HCT116 (cell line): ENCODE results near the gene PHF21B. TPM values are rescaled to one million over a fixed set of nuclear protein-coding genes. Genes with fewer than 3 reads are reported as not detected.

Experiments
- ATAC-seq: fragments of 200-7000 bp; cut with Tn5 transposase; 2 replicates; pipeline ENCODE4 v1.9.1; 2020; ENCODE audit warnings: mild to moderate bottlenecking, moderate library complexity
- BruUV-seq: library from RNA; stranded (reverse); fragments of 400-500 nt; replicated peaks from 2 replicates; lab custom pipeline; 2021; lab: Mats Ljungman, UMichigan
- CTCF ChIA-PET: fragments of 300-600 bp; sonication (Branson Sonifier 250); formaldehyde crosslinking; loops from one replicate; lab custom pipeline; 2021; ENCODE audit warnings: antibody characterized with exemption; lab: Charles Lee
- POLR2A ChIA-PET: fragments of 300-600, 350-600 bp; sonication (Branson Sonifier 250); formaldehyde crosslinking; loops from one replicate; lab custom pipeline; 2021; ENCODE audit warnings: antibody characterized with exemption; lab: Charles Lee
- RAD21 ChIA-PET, 2 experiments: fragments of 300-600 bp; sonication (Branson Sonifier 250); formaldehyde crosslinking; loops; one replicate each; lab custom pipeline; 2023; ENCODE audit warnings: low total read pairs in 2 of 2; ENCODE audit not compliant: uncharacterized antibody in 2 of 2, unreplicated experiment in 2 of 2, low non-redundant PET in 1 of 2; lab: Charles Lee
- DNase-seq: peaks from one replicate; pipeline ENCODE4 v3.0.0-alpha.2; 2010; ENCODE audit warnings: low read depth, low spot score
- H2AFZ ChIP-seq: fragments of 200-600 bp; shearing (Covaris generic), sonication (generic); 2 replicates; pipeline ENCODE4 v1.6.1; 2017; ENCODE audit warnings: low read depth, mixed run types, mixed read lengths, antibody characterized with exemption, low read length; ENCODE audit not compliant: poor library complexity, severe bottlenecking
- H3K27ac ChIP-seq: 2 replicates; pipeline ENCODE4 v1.5.1; 2012; ENCODE audit warnings: low read depth, low read length
- H3K27me3 ChIP-seq: fragments of 200-600 bp; sonication (generic); 2 replicates; pipeline ENCODE4 v1.6.1; 2016; ENCODE audit warnings: mixed run types, low read length, mixed read lengths; ENCODE audit not compliant: insufficient read depth
- H3K36me3 ChIP-seq, 2 experiments: fragments of 200-500 bp in 1 of 2; fragments of 200-600 bp in 1 of 2; sonication (Bioruptor generic) in 1 of 2; sonication (generic) in 1 of 2; 2 replicates each; pipeline versions ENCODE4 v1.5.1 to v1.6.1; 2014 to 2016; ENCODE audit warnings: low read length in 2 of 2, inconsistent platforms in 1 of 2, mixed read lengths in 1 of 2, mixed run types in 1 of 2; ENCODE audit not compliant: insufficient read depth in 2 of 2, control insufficient read depth in 1 of 2
- H3K4me1 ChIP-seq, 2 experiments: fragments of 200-600 bp in 1 of 2; sonication (generic) in 1 of 2; 2 replicates each; pipeline versions ENCODE4 v1.5.1 to v1.6.1; 2012 to 2017; ENCODE audit warnings: low read length in 2 of 2, inconsistent platforms in 1 of 2, mild to moderate bottlenecking in 1 of 2, mixed read lengths in 1 of 2, mixed run types in 1 of 2, moderate library complexity in 1 of 2; ENCODE audit not compliant: insufficient read depth in 2 of 2, control insufficient read depth in 1 of 2
- H3K4me2 ChIP-seq: fragments of 200-600 bp; sonication (generic); 2 replicates; pipeline ENCODE4 v1.6.1; 2017; ENCODE audit warnings: mixed run types, low read length, mixed read lengths
- H3K4me3 ChIP-seq, 2 experiments: fragments of 200-600 bp in 1 of 2; sonication (generic) in 1 of 2; replicated peaks in 1 of 2; 2 replicates each; pipeline ENCODE4 v1.5.1; 2011 to 2016; ENCODE audit warnings: low read length in 2 of 2, control low read depth in 1 of 2, low read depth in 1 of 2, mild to moderate bottlenecking in 1 of 2, mixed read lengths in 1 of 2, mixed run types in 1 of 2
- H3K79me2 ChIP-seq: fragments of 200-600 bp; sonication (generic); 2 replicates; pipeline ENCODE4 v1.6.1; 2017; ENCODE audit warnings: mild to moderate bottlenecking, mixed run types, low read length, moderate library complexity, mixed read lengths; ENCODE audit not compliant: insufficient read depth
- H3K9ac ChIP-seq: fragments of 200-600 bp; sonication (generic); 2 replicates; pipeline ENCODE4 v1.6.1; 2016; ENCODE audit warnings: low read length, mixed read lengths
- H3K9me2 ChIP-seq: fragments of 200-600 bp; sonication (generic), shearing (Covaris generic); 2 replicates; pipeline ENCODE4 v1.6.1; 2017; ENCODE audit warnings: mixed run types, mild to moderate bottlenecking, moderate library complexity; ENCODE audit not compliant: insufficient read depth
- H3K9me3 ChIP-seq, 2 experiments: fragments of 200-500 bp in 1 of 2; fragments of 200-600 bp in 1 of 2; sonication (Bioruptor generic) in 1 of 2; sonication (generic) in 1 of 2; 2 replicates each; pipeline ENCODE4 v1.6.1; 2014 to 2017; ENCODE audit warnings: low read length in 2 of 2, mixed read lengths in 2 of 2, inconsistent platforms in 1 of 2, low read depth in 1 of 2, mild to moderate bottlenecking in 1 of 2, mixed run types in 1 of 2, moderate library complexity in 1 of 2; ENCODE audit not compliant: control insufficient read depth in 1 of 2, insufficient read depth in 1 of 2
- H4K20me1 ChIP-seq: fragments of 200-600 bp; sonication (generic), shearing (Covaris generic); 2 replicates; pipeline ENCODE4 v1.6.1; 2017; ENCODE audit warnings: mixed run types, mild to moderate bottlenecking, moderate library complexity; ENCODE audit not compliant: insufficient read depth
- CTCF ChIP-seq, 3 experiments: fragments of 200-600 bp in 1 of 3; sonication (generic) in 1 of 3; IDR thresholded peaks in 2 of 3; conservative IDR thresholded peaks in 1 of 3; 2 replicates each; pipeline ENCODE4 v1.5.1; 2012 to 2017; ENCODE audit warnings: low read depth in 2 of 3, low read length in 2 of 3, antibody characterized with exemption in 1 of 3, borderline replicate concordance in 1 of 3, control low read depth in 1 of 3, mild to moderate bottlenecking in 1 of 3, mixed read lengths in 1 of 3, mixed run types in 1 of 3, moderate library complexity in 1 of 3; ENCODE audit not compliant: insufficient read depth in 1 of 3
- ELF1 ChIP-seq: IDR thresholded peaks from 2 replicates; pipeline ENCODE4 v1.6.1; 2012; ENCODE audit warnings: low read depth, borderline replicate concordance
- EZH2 ChIP-seq: fragments of 200-600 bp; sonication (generic); IDR thresholded peaks from 2 replicates; pipeline ENCODE4 v1.6.1; 2017; ENCODE audit warnings: antibody characterized with exemption, mixed run types
- EZH2phosphoT487 ChIP-seq: fragments of 200-600 bp; IDR thresholded peaks from 2 replicates; pipeline ENCODE4 v1.6.1; 2018; ENCODE audit warnings: antibody characterized with exemption, borderline replicate concordance
- FOSL1 ChIP-seq: IDR thresholded peaks from 2 replicates; pipeline ENCODE4 v1.6.1; 2012; ENCODE audit warnings: low read depth
- JUND ChIP-seq: IDR thresholded peaks from 2 replicates; pipeline ENCODE4 v1.6.1; 2012
- MAX ChIP-seq: IDR thresholded peaks from 2 replicates; pipeline ENCODE4 v1.6.1; 2012
- POLR2A ChIP-seq: IDR thresholded peaks from 2 replicates; pipeline ENCODE4 v1.7.0; 2011; ENCODE audit warnings: borderline replicate concordance; ENCODE audit not compliant: insufficient read depth, insufficient read length; ENCODE audit errors: extremely low read depth
- POLR2AphosphoS5 ChIP-seq: IDR thresholded peaks from 2 replicates; pipeline ENCODE4 v1.6.1; 2011; ENCODE audit warnings: mild to moderate bottlenecking, low read depth, low read length, moderate library complexity
- TCF7L2 ChIP-seq: IDR thresholded peaks from 2 replicates; pipeline ENCODE4 v1.7.0; 2011; ENCODE audit warnings: borderline replicate concordance, inconsistent platforms; ENCODE audit not compliant: insufficient read depth, insufficient read length; ENCODE audit errors: extremely low read depth
- YY1 ChIP-seq: IDR thresholded peaks from 2 replicates; pipeline ENCODE4 v1.6.1; 2011; ENCODE audit warnings: low read length, low read depth, moderate library complexity, mild to moderate bottlenecking; ENCODE audit not compliant: insufficient replicate concordance; ENCODE audit errors: extremely low read depth
- ZBTB33 ChIP-seq: IDR thresholded peaks from 2 replicates; pipeline ENCODE4 v1.6.1; 2011; ENCODE audit warnings: mild to moderate bottlenecking, low read length, moderate library complexity; ENCODE audit not compliant: insufficient replicate concordance; ENCODE audit errors: extremely low read depth
- ZFX ChIP-seq: fragments of 450-650 bp; IDR thresholded peaks from 2 replicates; pipeline ENCODE4 v1.6.1; 2017
- ZNF274 ChIP-seq: fragments of 200-500 bp; sonication (Bioruptor generic); IDR thresholded peaks from 2 replicates; pipeline ENCODE4 v1.6.1; 2014; ENCODE audit warnings: mild to moderate bottlenecking, low read depth, low read length, inconsistent platforms
- intact Hi-C: fragments of 100-400 bp; cut with micrococcal nuclease; formaldehyde crosslinking; loops from 2 replicates; pipeline ENCODE4 v1.10.0; 2022
- total RNA-seq: library from RNA; stranded (reverse); gene quantifications from one replicate; pipeline ENCODE4 v1.2.1, GENCODE V29; 2021; ENCODE audit not compliant: unreplicated experiment
- TF ChIP-seq, protein P1 (sequence below): IDR thresholded peaks from 2 replicates; pipeline ENCODE4 v1.6.1; 2012

The PHF21B gene
- total RNA-seq, 1 experiment from 2014 or later = not detected

- TF ChIP-seq TCF7L2 = no peak
- TF ChIP-seq EZH2phosphoT487 = no peak
- TF ChIP-seq ELF1 = no peak
- TF ChIP-seq, protein P1, sequence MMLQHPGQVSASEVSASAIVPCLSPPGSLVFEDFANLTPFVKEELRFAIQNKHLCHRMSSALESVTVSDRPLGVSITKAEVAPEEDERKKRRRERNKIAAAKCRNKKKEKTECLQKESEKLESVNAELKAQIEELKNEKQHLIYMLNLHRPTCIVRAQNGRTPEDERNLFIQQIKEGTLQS = no peak
- no peak for TF ChIP-seq ZFX
- TF ChIP-seq EZH2 = no peak
- TF ChIP-seq MAX = no peak
- no peak for TF ChIP-seq ZBTB33
- TF ChIP-seq JUND = no peak
- TF ChIP-seq FOSL1 = no peak
- no peak for TF ChIP-seq YY1
- TF ChIP-seq POLR2AphosphoS5 = no peak
- no peak for TF ChIP-seq CTCF (IDR thresholded peaks at IDR 0.05 in 2 of 3, conservative IDR thresholded peaks at IDR 0.05 in 1 of 3; ENCODE audit: borderline replicate concordance in 1 of 3, insufficient read depth in 1 of 3, low read depth in 2 of 3, low read length in 2 of 3)
- no peak for TF ChIP-seq POLR2A
- TF ChIP-seq ZNF274 = no peak
- TF ChIP-seq, all 23 proteins: peak for 0
- no peak for ATAC-seq
- no peaks in the 10 kb centered on the region for H3K9me3 ChIP-seq
- H3K9me2 ChIP-seq = no peaks in the 10 kb centered on the region
- peaks cover 34% of the 10 kb centered on the region for H3K27me3 ChIP-seq
- H3K79me2 ChIP-seq = no peaks in the 10 kb centered on the region
- no peak overlapping the region for H3K9ac ChIP-seq
- H3K4me2 ChIP-seq = no peak overlapping the region
- CTCF ChIA-PET = no interaction called here
- no peaks in the 10 kb centered on the region for H3K4me1 ChIP-seq
- H2AFZ ChIP-seq = no peak overlapping the region
- no peak overlapping the region for H3K4me3 ChIP-seq
- H3K36me3 ChIP-seq = no peaks in the 10 kb centered on the region
- no peaks in the 10 kb centered on the region for H4K20me1 ChIP-seq
- intact Hi-C loops = no loop called here
- BruUV-seq = no TSS peak
- no peak overlapping the region for H3K27ac ChIP-seq
- POLR2A ChIA-PET = no interaction called here
- RAD21 ChIA-PET = no interaction called here
- no peak for DNase-seq
Measured at GRCh38 chr22:44994399-44995104, 15.3 kb downstream of the PHF21B start.
